ENCODE results near the gene POLR3A. TPM values are rescaled to one million over a fixed set of nuclear protein-coding genes. Genes with fewer than 3 reads are reported as not detected.

POLR3A gene
- total RNA-seq, 1 experiment from 2014 or later: 38.0 TPM

DNA sequence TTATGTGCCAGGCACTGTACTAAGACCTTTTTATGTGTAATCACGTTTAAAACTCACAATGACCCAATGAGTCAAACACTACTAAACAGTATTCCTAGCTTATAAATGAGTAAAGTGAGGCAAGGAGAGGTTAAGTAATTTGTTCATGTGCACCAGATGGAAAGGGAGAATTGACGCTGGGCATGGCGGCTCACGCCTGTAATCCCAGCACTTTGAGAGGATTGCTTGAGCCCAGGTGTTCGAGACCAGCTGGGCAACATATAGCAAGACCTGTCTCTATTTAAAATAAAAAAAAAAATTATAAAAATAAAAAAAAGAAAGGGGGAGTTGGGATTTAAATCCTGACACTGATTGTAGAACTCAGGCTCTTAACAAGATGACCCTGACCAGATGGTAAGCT, 56.0 kb downstream of the POLR3A start:
- Histone ChIP-seq H4K91ac (ENCODE audit: insufficient read length, low read depth, low read length) (no peak overlapping the region), H2AFZ (ENCODE audit: low read length) (no peak overlapping the region), H3K23ac (ENCODE audit: insufficient read length, low read depth, low read length) (no peak overlapping the region), H3K4ac (ENCODE audit: low read depth, low read length) (no peak overlapping the region), H4K5ac (ENCODE audit: insufficient read length, low read depth, low read length) (no peak overlapping the region), H4K8ac (replicated peaks; ENCODE audit: insufficient read length, low read depth, low read length) (no peak overlapping the region), H3K18ac (ENCODE audit: insufficient read length, low read depth, low read length) (no peak overlapping the region), H3K23me2 (ENCODE audit: insufficient read length, low read depth, low read length, poor library complexity, severe bottlenecking) (no peaks in the 10 kb centered on the region), H2BK5ac (ENCODE audit: insufficient read length, low read length) (no peak overlapping the region), H2BK15ac (ENCODE audit: low read depth, low read length) (no peak overlapping the region), H2BK20ac (ENCODE audit: low read depth, low read length, poor library complexity, severe bottlenecking) (no peak overlapping the region), H4K20me1 (ENCODE audit: control insufficient read depth, insufficient read depth, insufficient read length) (no peaks in the 10 kb centered on the region), H3K14ac (ENCODE audit: insufficient read depth, low read length) (no peak overlapping the region), H3K4me1 (ENCODE audit: insufficient read depth, low read length) (no peaks in the 10 kb centered on the region), H3K9me3 (ENCODE audit: control insufficient read depth, low read depth, low read length) (no peaks in the 10 kb centered on the region), H2BK120ac (ENCODE audit: low read depth, low read length, poor library complexity, severe bottlenecking) (no peak overlapping the region), H2BK12ac (ENCODE audit: insufficient read length, low read depth, low read length) (no peak overlapping the region), H3K4me2 (ENCODE audit: insufficient read depth, insufficient read length, low read length) (no peak overlapping the region), H3T11ph (ENCODE audit: low read length) (no peak overlapping the region), H3K27me3 (ENCODE audit: insufficient read depth, low read length) (no peaks in the 10 kb centered on the region), H3K9ac (ENCODE audit: extremely low read depth, insufficient read length, low read length) (no peak overlapping the region), H2AK5ac (ENCODE audit: insufficient read length, low read length) (no peak overlapping the region), H3K27ac (ENCODE audit: insufficient read length, low read depth, low read length) (no peak overlapping the region), H3K56ac (ENCODE audit: insufficient read length, low read depth, low read length) (no peak overlapping the region), H3K79me2 (ENCODE audit: insufficient read depth, low read length) (no peaks in the 10 kb centered on the region), H3K79me1 (ENCODE audit: insufficient read depth, low read depth, low read length, poor library complexity, severe bottlenecking) (no peaks in the 10 kb centered on the region)
- DNase-seq: no peak
- Mint-ChIP-seq H3K36me3 (ENCODE audit: insufficient read depth in 1 of 3, low read depth in 3 of 3) (peaks cover 10 to 28% (median 22%) of the 10 kb centered on the region in 3 experiments; a peak in 6 of 7 replicates), H3K27me3 (ENCODE audit: low read depth) (no peaks in the 10 kb centered on the region), H3K27ac (no peak overlapping the region), H3K4me3 (no peak overlapping the region), H3K4me1 (peaks cover 14 to 17% of the 10 kb centered on the region in 2 experiments), H3K9me3 (no peaks in the 10 kb centered on the region)
- WGBS (ENCODE audit: extremely low coverage, insufficient read length, low lambda C conversion rate): no CpG with 5 or more reads among the region's 5 CpGs
- TF ChIP-seq, protein P1, sequence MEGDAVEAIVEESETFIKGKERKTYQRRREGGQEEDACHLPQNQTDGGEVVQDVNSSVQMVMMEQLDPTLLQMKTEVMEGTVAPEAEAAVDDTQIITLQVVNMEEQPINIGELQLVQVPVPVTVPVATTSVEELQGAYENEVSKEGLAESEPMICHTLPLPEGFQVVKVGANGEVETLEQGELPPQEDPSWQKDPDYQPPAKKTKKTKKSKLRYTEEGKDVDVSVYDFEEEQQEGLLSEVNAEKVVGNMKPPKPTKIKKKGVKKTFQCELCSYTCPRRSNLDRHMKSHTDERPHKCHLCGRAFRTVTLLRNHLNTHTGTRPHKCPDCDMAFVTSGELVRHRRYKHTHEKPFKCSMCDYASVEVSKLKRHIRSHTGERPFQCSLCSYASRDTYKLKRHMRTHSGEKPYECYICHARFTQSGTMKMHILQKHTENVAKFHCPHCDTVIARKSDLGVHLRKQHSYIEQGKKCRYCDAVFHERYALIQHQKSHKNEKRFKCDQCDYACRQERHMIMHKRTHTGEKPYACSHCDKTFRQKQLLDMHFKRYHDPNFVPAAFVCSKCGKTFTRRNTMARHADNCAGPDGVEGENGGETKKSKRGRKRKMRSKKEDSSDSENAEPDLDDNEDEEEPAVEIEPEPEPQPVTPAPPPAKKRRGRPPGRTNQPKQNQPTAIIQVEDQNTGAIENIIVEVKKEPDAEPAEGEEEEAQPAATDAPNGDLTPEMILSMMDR (conservative IDR thresholded peaks at IDR 0.05): no peak
